ENCODE data around the gene SH3RF1.

SH3RF1 gene

GRCh38 chr4:169239221-169239905, 31.4 kb downstream of the SH3RF1 start:
- no peak overlapping the region for H2AFZ ChIP-seq
- H3K4me3 ChIP-seq (ENCODE audit: low read depth, low read length) = no peak overlapping the region
- H3K9ac ChIP-seq = no peak overlapping the region
- no peaks in the 10 kb centered on the region for H3K4me1 ChIP-seq
- no peak overlapping the region for H3K4me2 ChIP-seq (ENCODE audit: low read length)
- TF ChIP-seq CTCF (IDR thresholded peaks at IDR 0.05) = no peak
- H3K9me3 ChIP-seq (ENCODE audit: control insufficient read depth, low read length) = no peaks in the 10 kb centered on the region
- H3K27me3 ChIP-seq (ENCODE audit: control insufficient read depth, insufficient read depth, low read length) = no peaks in the 10 kb centered on the region
- peaks cover 4% of the 10 kb centered on the region for H3K79me2 ChIP-seq
- H3K36me3 ChIP-seq (ENCODE audit: control insufficient read depth, insufficient read depth, low read length) = no peaks in the 10 kb centered on the region
- H3K27ac ChIP-seq = no peak overlapping the region

- H3K36me3 ChIP-seq (ENCODE audit: control insufficient read depth, insufficient read depth, low read length) = no peaks in the 10 kb centered on the region
- no peaks in the 10 kb centered on the region for H3K27me3 ChIP-seq (ENCODE audit: control insufficient read depth, insufficient read depth, low read length)
- TF ChIP-seq CTCF (IDR thresholded peaks at IDR 0.05) = no peak
- H3K4me2 ChIP-seq (ENCODE audit: low read length) = no peak overlapping the region
- no peak overlapping the region for H3K27ac ChIP-seq
- H3K9ac ChIP-seq = no peak overlapping the region
- no peak overlapping the region for H3K4me3 ChIP-seq (ENCODE audit: low read depth, low read length)
- no peaks in the 10 kb centered on the region for H3K9me3 ChIP-seq (ENCODE audit: control insufficient read depth, low read length)
- no peak overlapping the region for H2AFZ ChIP-seq
- H3K79me2 ChIP-seq = peaks cover 4% of the 10 kb centered on the region
- no peaks in the 10 kb centered on the region for H3K4me1 ChIP-seq
These were observed 32.3 kb downstream of the SH3RF1 start for GRCh38 chr4:169238445-169238844.

GRCh38 chr4:169236873-169237626, 33.7 kb downstream of the SH3RF1 start:
- Histone ChIP-seq H3K36me3 (ENCODE audit: control insufficient read depth, insufficient read depth, low read length) (no peaks in the 10 kb centered on the region), H3K27me3 (ENCODE audit: control insufficient read depth, insufficient read depth, low read length) (no peaks in the 10 kb centered on the region), H3K4me2 (ENCODE audit: low read length) (no peak overlapping the region), H3K9ac (no peak overlapping the region), H2AFZ (no peak overlapping the region), H3K27ac (no peak overlapping the region), H3K79me2 (peaks cover 4% of the 10 kb centered on the region), H3K4me3 (ENCODE audit: low read depth, low read length) (no peak overlapping the region), H3K9me3 (ENCODE audit: control insufficient read depth, low read length) (no peaks in the 10 kb centered on the region), H3K4me1 (no peaks in the 10 kb centered on the region)
- TF ChIP-seq CTCF (IDR thresholded peaks at IDR 0.05) = no peak

GRCh38 chr4:169236078-169236477, 34.7 kb downstream of the SH3RF1 start:
- peaks cover 4% of the 10 kb centered on the region for H3K79me2 ChIP-seq
- H3K36me3 ChIP-seq (ENCODE audit: control insufficient read depth, insufficient read depth, low read length) = no peaks in the 10 kb centered on the region
- no peak for TF ChIP-seq CTCF (IDR thresholded peaks at IDR 0.05)
- H3K4me3 ChIP-seq (ENCODE audit: low read depth, low read length) = no peak overlapping the region
- H3K9ac ChIP-seq = no peak overlapping the region
- H3K27ac ChIP-seq = no peak overlapping the region
- no peak overlapping the region for H2AFZ ChIP-seq
- no peaks in the 10 kb centered on the region for H3K9me3 ChIP-seq (ENCODE audit: control insufficient read depth, low read length)
- no peaks in the 10 kb centered on the region for H3K4me1 ChIP-seq
- no peaks in the 10 kb centered on the region for H3K27me3 ChIP-seq (ENCODE audit: control insufficient read depth, insufficient read depth, low read length)
- H3K4me2 ChIP-seq (ENCODE audit: low read length) = no peak overlapping the region
